ENCODE measurements around the gene DRGX. TPM values are rescaled to one million over a fixed set of nuclear protein-coding genes. Genes with fewer than 3 reads are reported as not detected.

DRGX gene
- polyA plus RNA-seq (ENCODE audit: insufficient read length in 4 of 4), result under 1 TPM in 2 of 4 donors, not detected in 2; 0.06 to 0.15 TPM

DNA sequence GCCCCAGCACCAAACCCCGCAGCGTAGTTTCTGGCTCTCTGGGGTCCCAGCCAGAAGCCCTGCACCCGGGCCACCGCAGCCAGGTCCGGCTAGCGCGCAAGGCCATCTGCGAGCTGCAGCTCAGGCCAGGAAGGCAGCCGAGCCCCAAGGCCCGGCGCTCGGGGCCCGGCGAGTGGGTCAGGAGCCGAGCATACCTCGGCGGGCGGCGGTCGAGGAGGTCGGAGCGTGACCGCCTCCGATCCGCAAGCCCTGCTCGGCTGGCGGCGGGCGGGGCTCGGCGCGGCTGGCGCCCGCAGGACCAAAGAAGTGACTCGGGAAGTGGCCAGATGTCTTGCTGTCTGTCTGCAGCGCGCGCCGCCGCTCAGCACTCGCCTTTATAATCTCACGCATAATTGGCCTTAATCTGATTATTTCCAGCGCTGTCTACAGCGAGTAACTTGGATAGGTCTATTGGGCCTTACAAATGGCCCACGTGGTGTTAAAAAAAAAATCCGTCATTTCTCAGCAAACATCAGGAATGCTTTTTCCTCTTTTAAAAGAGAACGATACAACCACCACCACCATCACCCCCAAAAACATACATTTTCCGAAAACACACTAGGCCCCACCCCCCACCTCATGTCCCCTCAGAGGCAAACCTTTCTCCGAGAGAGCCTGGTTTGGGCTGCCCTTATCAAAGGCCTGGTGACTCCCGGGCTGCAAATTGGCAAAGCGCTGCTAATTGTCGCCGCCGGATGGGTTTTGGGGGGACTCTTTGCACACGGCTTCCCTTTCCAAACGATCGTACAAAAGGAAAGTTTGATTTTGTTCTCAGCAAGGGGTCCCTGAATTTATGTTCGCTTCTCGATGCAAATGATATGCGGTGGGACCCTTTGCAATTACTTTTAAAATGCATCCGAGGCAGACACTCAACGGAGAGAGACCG lies at the start of gene DRGX:
DRGX (minus strand) TSS at position 349 of the 925 bp plus-strand sequence. CDS start 649 bp downstream, outside the sequence.
- no peak for DNase-seq (ENCODE audit: low read depth in 4 of 4, low spot score in 3 of 4)

GRCh38 chr10:49444349-49444748 lies 48.5 kb upstream of the DRGX start:
- DNase-seq (ENCODE audit: low read depth in 4 of 4, low spot score in 3 of 4), result no peak

DNA sequence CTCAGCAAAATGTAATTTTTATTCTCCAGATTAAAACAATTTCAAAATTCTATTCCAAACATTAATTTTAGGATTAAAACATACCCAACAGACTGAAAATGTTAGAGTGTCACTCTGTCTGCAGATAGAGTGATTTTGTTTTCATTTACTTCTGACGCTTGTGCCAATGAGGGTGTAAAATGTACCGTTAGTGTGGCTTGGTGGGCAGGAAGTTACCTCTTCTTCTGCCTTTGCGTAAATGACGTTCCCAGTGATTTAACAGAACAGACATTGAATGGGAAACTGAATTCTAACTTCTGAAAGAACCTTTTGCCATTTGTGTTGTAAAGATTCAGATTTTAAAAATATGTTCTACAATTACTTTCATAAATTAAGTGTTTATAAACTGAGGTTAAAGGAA lies 47.0 kb upstream of the DRGX start:
- no peak for DNase-seq (ENCODE audit: low read depth in 4 of 4, low spot score in 3 of 4)

- no peak for DNase-seq (ENCODE audit: low read depth in 4 of 4, low spot score in 3 of 4)
Measured at GRCh38 chr10:49441488-49442476, 45.9 kb upstream of the DRGX start.

GRCh38 chr10:49435225-49435624 lies 39.3 kb upstream of the DRGX start:
- no peak for DNase-seq (ENCODE audit: low read depth in 4 of 4, low spot score in 3 of 4)

GRCh38 chr10:49433069-49433468 lies 37.2 kb upstream of the DRGX start:
- no peak for DNase-seq (ENCODE audit: low read depth in 4 of 4, low spot score in 3 of 4)

GRCh38 chr10:49431426-49431825 lies 35.5 kb upstream of the DRGX start:
- DNase-seq (ENCODE audit: low read depth in 4 of 4, low spot score in 3 of 4), result no peak

DNA sequence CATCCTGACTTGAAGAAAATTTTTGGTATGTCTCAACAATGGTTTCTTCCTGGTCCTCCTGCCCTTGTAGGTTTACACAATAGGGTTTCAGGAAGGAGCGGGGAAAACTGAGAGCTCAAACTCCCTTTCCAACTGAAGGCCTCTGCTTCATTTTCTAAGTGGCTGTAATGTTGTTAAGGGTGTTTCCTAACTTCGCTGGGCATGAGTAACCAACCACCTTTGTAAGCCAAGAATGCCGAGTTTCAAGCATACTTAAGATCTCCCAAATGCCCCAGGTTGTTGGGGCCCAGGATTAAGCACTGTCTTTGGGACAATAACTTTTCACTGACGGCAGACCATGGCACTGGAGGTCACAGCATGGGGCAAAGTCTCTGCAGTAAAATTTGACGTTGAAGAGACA lies 33.6 kb upstream of the DRGX start:
- no peak for DNase-seq (ENCODE audit: low read depth in 4 of 4, low spot score in 3 of 4)

DNA sequence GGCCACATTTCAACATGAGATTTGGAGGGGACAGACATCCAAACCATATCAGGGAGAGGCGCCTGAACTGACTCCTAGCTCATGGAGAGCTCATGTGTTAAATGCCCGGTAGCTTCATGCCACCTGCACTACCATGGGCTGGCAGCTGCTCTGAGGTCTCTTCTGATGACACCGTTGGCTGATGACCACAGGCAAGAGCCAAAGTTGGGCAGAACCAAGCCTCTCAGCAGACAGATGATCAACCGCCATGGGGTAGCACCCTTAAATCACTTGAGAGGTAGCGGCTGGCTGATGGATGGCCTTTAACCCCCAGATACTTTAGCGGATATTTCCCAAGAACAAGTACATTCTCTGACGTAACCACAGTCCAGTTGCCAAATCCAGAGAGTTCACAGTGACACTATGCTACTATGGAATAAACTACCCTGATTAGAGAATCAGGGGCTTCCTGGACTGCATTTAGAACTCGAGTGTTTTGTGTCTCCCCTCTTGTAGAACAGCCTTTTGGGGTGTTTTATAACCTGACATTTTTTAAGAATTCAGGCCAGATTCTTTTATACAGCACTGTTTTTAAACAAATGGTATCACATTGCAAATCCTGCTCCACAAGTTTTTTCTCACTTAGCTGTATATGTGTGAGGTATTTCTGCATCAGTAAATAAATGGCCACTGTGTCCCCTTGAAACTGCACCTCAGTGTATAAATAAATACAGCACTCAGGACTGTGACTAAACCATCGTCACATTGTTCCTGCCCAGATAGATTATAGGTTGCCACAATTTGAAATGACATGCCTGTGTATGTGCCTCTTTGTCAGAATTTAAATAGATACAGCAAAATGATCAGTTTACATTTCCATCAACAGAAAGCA lies 30.8 kb upstream of the DRGX start:
- no peak for DNase-seq (ENCODE audit: low read depth in 4 of 4, low spot score in 3 of 4)

DNA sequence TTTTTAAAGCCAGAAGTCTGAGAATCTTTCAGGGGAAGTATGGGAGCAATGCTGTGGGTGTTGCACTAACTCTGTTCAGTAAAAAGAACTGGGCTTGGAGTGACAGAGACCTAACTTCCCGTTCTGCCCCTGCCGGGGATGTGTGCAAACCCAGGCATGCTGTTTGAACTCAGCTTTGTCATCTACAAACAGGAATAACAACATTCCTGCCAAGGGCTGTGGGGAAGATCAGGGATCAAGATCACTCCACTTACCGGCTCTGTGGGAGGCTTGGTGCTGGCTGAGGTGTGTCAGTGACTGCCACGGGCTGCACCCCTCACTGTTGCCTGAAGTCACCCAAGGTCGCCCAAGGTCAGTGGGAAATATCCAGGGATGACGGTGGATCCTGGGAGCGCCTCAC lies 23.1 kb upstream of the DRGX start:
- no peak for DNase-seq (ENCODE audit: low read depth in 4 of 4, low spot score in 3 of 4)

DNA sequence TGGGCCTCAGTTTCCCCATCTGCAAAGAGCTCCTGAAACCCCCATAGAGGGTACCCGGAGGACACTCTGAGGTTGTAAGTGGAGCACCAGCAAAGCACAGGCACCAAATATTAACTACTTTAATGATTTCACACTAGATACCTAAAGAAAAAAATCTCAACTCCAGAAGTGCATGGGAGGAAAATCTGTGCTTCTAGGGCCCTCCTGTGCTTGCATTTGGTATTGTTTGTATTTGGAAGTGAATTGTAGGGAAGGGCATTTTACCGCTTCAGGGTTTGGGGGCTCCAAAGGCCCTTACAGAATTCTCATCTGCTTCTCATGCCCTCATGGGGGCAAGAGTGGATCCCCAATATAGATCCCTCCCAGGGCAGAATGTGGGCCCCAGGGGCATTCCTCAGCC lies 22.4 kb upstream of the DRGX start:
- no peak for DNase-seq (ENCODE audit: low read depth in 4 of 4, low spot score in 3 of 4)

GRCh38 chr10:49418053-49418326 lies 22.1 kb upstream of the DRGX start:
- no peak for DNase-seq (ENCODE audit: low read depth in 4 of 4, low spot score in 3 of 4)

- no peak for DNase-seq (ENCODE audit: low read depth in 4 of 4, low spot score in 3 of 4)
Measured at GRCh38 chr10:49417311-49418052, 21.6 kb upstream of the DRGX start.

DNA sequence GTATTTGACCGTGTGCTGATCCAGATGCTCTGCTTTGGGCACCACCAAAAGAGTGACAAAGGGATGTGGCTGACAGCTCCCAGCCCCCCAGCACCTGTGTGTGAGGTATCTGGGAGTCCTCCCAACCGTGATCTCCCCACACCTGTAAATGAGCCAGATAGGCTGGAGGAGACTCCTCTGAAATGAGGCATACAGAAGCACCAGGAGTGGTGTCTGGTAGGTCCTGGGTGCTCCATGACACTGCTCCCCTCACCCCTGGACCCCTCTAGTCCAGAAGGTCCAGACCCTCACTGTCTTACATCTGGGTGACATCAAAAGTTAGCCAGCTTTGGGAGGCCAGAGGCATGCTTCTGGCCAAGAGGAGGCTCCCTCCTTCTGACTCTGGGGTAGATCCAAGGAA lies 20.0 kb upstream of the DRGX start:
- no peak for DNase-seq (ENCODE audit: low read depth in 4 of 4, low spot score in 3 of 4)

DNA sequence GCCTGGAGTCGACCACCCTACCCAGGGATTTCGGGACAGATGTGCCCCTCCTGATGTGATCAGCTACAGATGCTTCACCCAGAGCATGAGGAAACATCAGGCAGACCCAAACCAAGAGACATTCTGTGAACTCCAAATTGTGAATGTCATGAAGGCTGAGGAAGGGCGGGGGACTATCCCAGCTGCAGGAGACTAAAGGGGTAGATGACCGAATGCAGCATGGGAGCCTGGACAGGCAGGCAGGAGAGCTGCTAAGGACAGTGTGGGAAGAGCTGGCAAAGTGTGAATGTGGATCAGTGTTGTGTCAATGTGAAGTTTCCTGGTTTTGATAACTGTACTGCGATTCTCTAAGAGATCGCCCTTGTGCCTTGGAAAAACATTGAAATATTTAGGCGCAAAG lies 19.2 kb upstream of the DRGX start:
- DNase-seq (ENCODE audit: low read depth in 4 of 4, low spot score in 3 of 4), result no peak

DNA sequence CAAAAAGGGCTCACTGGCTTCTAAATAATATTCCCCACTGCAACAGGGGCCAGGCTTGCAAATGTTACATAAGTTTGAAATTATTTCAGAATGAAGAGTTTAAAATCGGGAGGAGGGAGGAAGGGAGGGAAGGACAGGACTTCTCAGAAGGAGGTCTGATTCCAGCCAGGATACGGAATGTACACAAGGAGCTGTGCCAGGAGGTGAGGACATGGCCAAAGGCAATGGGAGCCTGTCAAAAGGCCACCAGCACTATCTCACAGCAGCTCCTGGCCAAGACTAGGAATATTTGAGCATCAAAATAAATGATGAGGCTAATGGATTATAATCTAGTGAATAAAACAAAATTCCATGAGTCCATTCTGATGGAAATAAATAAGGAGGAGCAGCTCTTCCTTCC lies 18.6 kb upstream of the DRGX start:
- DNase-seq (ENCODE audit: low read depth in 4 of 4, low spot score in 3 of 4), result no peak

GRCh38 chr10:49412571-49412970 lies 16.7 kb upstream of the DRGX start:
- DNase-seq (ENCODE audit: low read depth in 4 of 4, low spot score in 3 of 4), result no peak

- DNase-seq (ENCODE audit: low read depth in 4 of 4, low spot score in 3 of 4), result no peak
Measured at GRCh38 chr10:49410365-49411074, 14.6 kb upstream of the DRGX start.

DNA sequence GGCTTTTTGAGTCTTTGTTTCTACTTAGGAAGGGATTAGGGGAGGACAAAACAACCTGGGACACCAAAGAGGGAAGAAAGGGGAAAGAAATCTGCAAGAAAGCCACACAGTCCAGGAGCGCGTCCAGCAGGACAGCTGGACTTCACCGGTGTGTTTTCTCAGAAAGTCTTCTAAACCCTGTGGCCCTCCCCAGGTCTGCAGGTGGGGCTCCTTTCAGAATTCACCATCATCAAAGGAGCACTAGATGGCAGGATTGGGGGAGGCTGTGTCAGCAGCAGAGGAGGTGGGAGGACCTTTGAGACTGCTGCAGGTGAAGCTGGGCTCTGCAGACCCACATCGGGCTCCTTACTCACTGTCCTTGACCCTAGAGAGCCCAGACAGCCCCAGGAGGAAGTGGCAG lies 13.9 kb upstream of the DRGX start:
- DNase-seq (ENCODE audit: low read depth in 4 of 4, low spot score in 3 of 4), result no peak

Measured in left renal pelvis (tissue), 4 donors.